A673 (cell line): ENCODE data around the gene TMX3. TPM values are rescaled to one million over a fixed set of nuclear protein-coding genes. Genes with fewer than 3 reads are reported as not detected.
A peak's percentile ranks its signal among the peaks of the same experiment; 100 is the strongest.

ENCODE experiments used
- BruUV-seq: library from RNA; stranded (reverse); fragments of 400-500 nt; replicated peaks from 2 replicates; lab custom pipeline; 2021; lab: Mats Ljungman, UMichigan
- CTCF ChIA-PET: fragments of 300-600 bp; sonication (Branson Sonifier 250); formaldehyde crosslinking; loops from one replicate; lab custom pipeline; 2022; ENCODE audit warnings: antibody characterized with exemption; lab: Charles Lee
- POLR2A ChIA-PET: fragments of 300-600 bp; sonication (Branson Sonifier 250); formaldehyde crosslinking; loops from one replicate; lab custom pipeline; 2022; ENCODE audit warnings: antibody characterized with exemption; ENCODE audit not compliant: low non-redundant PET; lab: Charles Lee
- DNase-seq: peaks from one replicate; pipeline ENCODE4 v3.0.0-alpha.2; 2015; ENCODE audit warnings: low spot score
- H3K27ac ChIP-seq: fragments of 200-600 bp; sonication (generic); 2 replicates; pipeline ENCODE4 v1.5.1; 2016; ENCODE audit warnings: mixed run types, low read depth, mild to moderate bottlenecking, mixed read lengths, antibody characterized with exemption, low read length; ENCODE audit not compliant: poor library complexity, severe bottlenecking
- H3K27me3 ChIP-seq: fragments of 200-600 bp; sonication (generic); replicated peaks from 2 replicates; pipeline ENCODE4 v1.6.1; 2017; ENCODE audit warnings: mixed run types, low read depth, mild to moderate bottlenecking, mixed read lengths, antibody characterized with exemption, low read length; ENCODE audit not compliant: insufficient read depth, poor library complexity
- H3K36me3 ChIP-seq: fragments of 200-600 bp; sonication (generic); 2 replicates; pipeline ENCODE4 v1.6.1; 2016; ENCODE audit warnings: mixed run types, mild to moderate bottlenecking, mixed read lengths, antibody characterized with exemption, low read length; ENCODE audit not compliant: insufficient read depth, poor library complexity, severe bottlenecking
- H3K4me1 ChIP-seq: fragments of 200-600 bp; sonication (generic); 2 replicates; pipeline ENCODE4 v1.6.1; 2017; ENCODE audit warnings: mixed run types, mild to moderate bottlenecking, mixed read lengths, antibody characterized with exemption, low read length; ENCODE audit not compliant: insufficient read depth, poor library complexity, severe bottlenecking
- H3K4me3 ChIP-seq: fragments of 200-600 bp; sonication (generic); 2 replicates; pipeline ENCODE4 v1.5.1; 2016; ENCODE audit warnings: low read depth, mixed run types, mild to moderate bottlenecking, mixed read lengths, low read length; ENCODE audit not compliant: poor library complexity, severe bottlenecking
- H3K9me3 ChIP-seq: fragments of 200-600 bp; sonication (generic); 2 replicates; pipeline ENCODE4 v1.6.1; 2016; ENCODE audit warnings: mixed run types, low read depth, mild to moderate bottlenecking, mixed read lengths, antibody characterized with exemption, low read length; ENCODE audit not compliant: poor library complexity, severe bottlenecking
- EZH2 ChIP-seq: fragments of 200-600 bp; sonication (generic); IDR thresholded peaks from 2 replicates; pipeline ENCODE4 v1.6.1; 2017; ENCODE audit warnings: borderline replicate concordance, low read depth, mild to moderate bottlenecking, mixed read lengths, antibody characterized with exemption, low read length; ENCODE audit not compliant: poor library complexity, severe bottlenecking
- intact Hi-C: fragments of 100-400 bp; cut with micrococcal nuclease; formaldehyde crosslinking; loops from one replicate; pipeline ENCODE4 v1.10.0; 2022; ENCODE audit not compliant: unreplicated experiment
- total RNA-seq: library from RNA; stranded (reverse); gene quantifications from 2 replicates; pipeline ENCODE4 v1.2.3, GENCODE V29; 2021
- TF ChIP-seq, protein P1 (sequence below): fragments of 300-800, 200-600 bp; sonication (generic); conservative IDR thresholded peaks from 2 replicates; pipeline ENCODE4 v1.5.1; 2017; ENCODE audit warnings: low read depth, mild to moderate bottlenecking, antibody characterized with exemption, low read length, moderate library complexity, mixed read lengths

TMX3 gene
- total RNA-seq, 1 experiment from 2014 or later, result 56.0 TPM

DNA sequence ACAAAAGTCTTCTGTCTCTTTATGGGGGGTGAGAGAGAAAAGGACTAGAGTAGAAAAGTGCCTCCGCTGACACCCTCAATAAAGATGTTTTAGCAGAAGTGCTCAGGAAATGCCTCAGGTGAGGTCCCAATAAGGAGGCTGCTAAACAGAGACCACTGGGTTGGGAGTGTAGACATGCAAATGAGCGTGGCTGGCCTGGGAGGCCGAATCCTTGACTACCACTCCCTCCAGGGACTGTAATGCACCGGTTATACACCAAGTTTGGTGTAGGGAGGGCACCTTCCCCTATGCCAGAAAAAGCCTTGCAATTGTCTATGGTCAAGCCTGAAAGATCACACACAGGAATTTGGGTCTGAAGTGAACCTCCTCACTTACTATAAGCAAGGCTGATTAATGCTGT is 1.8 kb downstream of the TMX3 start:
- Histone ChIP-seq H3K27ac (no peak overlapping the region), H3K4me3 (peak overlapping the region; percentile 81), H3K27me3 (no peaks in the 10 kb centered on the region), H3K36me3 (peaks cover 50% of the 10 kb centered on the region), H3K9me3 (no peaks in the 10 kb centered on the region), H3K4me1 (peaks cover 3% of the 10 kb centered on the region)
- no TSS peak for BruUV-seq
- TF ChIP-seq, protein P1, sequence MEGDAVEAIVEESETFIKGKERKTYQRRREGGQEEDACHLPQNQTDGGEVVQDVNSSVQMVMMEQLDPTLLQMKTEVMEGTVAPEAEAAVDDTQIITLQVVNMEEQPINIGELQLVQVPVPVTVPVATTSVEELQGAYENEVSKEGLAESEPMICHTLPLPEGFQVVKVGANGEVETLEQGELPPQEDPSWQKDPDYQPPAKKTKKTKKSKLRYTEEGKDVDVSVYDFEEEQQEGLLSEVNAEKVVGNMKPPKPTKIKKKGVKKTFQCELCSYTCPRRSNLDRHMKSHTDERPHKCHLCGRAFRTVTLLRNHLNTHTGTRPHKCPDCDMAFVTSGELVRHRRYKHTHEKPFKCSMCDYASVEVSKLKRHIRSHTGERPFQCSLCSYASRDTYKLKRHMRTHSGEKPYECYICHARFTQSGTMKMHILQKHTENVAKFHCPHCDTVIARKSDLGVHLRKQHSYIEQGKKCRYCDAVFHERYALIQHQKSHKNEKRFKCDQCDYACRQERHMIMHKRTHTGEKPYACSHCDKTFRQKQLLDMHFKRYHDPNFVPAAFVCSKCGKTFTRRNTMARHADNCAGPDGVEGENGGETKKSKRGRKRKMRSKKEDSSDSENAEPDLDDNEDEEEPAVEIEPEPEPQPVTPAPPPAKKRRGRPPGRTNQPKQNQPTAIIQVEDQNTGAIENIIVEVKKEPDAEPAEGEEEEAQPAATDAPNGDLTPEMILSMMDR, result no peak
- no peak for TF ChIP-seq EZH2
- CTCF ChIA-PET, result no interaction called here
- no peak for DNase-seq
- POLR2A ChIA-PET, result no interaction called here
- intact Hi-C loops, result no loop called here

DNA sequence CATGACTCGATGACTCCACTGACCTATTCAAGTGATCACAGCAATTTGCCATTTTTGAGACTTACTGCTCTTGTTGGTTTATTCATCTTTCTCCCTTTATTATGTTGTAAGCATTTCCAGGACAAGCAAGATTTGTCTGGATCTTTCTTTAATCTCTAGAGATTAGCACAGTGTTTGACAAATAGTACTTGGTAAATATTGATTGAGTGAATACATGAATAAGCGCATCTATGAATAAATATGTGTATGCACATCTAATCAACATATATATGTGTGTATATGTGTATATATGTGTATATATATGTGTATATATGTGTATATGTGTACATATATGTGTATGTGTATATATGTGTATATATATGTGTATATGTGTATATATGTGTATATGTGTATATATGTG is 7.3 kb downstream of the TMX3 start:
- H3K4me3 ChIP-seq, result no peak overlapping the region
- ChIA-PET CTCF (no interaction called here), POLR2A (no interaction called here)
- DNase-seq, result no peak
- H3K27ac ChIP-seq, result no peak overlapping the region
- H3K27me3 ChIP-seq, result no peaks in the 10 kb centered on the region
- intact Hi-C loops, result no loop called here
- BruUV-seq, result no TSS peak
- peaks cover 67% of the 10 kb centered on the region for H3K36me3 ChIP-seq
- H3K4me1 ChIP-seq, result peaks cover 3% of the 10 kb centered on the region
- TF ChIP-seq EZH2, result no peak
- TF ChIP-seq, protein P1, result no peak
- no peaks in the 10 kb centered on the region for H3K9me3 ChIP-seq

DNA sequence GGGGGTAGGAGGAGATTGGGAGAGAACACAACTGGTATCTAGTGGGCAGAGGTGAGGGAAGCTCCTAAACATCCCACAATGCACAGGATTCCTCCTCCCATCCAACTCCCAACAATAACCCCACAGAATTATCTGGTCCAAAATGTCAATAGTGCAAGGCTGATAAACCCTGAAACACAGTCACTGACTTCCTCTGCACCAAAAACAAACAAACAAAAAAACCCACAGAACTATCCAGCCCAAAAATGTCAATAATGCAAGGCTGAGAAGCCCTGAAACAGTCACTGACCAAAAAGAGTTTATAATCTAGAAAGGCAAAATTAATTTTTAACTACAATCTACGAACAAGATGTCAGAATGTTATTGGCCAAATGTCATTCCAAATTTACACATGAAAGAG is 9.8 kb downstream of the TMX3 start:
- CTCF ChIA-PET, result no interaction called here
- Histone ChIP-seq H3K27me3 (no peaks in the 10 kb centered on the region), H3K27ac (no peak overlapping the region), H3K4me3 (no peak overlapping the region), H3K9me3 (no peaks in the 10 kb centered on the region), H3K4me1 (peaks cover 4% of the 10 kb centered on the region), H3K36me3 (peaks cover 42% of the 10 kb centered on the region)
- POLR2A ChIA-PET, result no interaction called here
- no peak for TF ChIP-seq EZH2
- TF ChIP-seq, protein P1, result no peak
- no peak for DNase-seq
- no TSS peak for BruUV-seq
- intact Hi-C loops, result no loop called here
